ENCODE measurements around the gene PCDHA13. TPM values are rescaled to one million over a fixed set of nuclear protein-coding genes. Genes with fewer than 3 reads are reported as not detected.
"Not testable (repeated sequence)": the region's sequence is repeated elsewhere in the genome, so short reads cannot be mapped to it uniquely, and the experiment has no call there.

The PCDHA13 gene
- polyA plus RNA-seq, 1 donor: not detected

DNA sequence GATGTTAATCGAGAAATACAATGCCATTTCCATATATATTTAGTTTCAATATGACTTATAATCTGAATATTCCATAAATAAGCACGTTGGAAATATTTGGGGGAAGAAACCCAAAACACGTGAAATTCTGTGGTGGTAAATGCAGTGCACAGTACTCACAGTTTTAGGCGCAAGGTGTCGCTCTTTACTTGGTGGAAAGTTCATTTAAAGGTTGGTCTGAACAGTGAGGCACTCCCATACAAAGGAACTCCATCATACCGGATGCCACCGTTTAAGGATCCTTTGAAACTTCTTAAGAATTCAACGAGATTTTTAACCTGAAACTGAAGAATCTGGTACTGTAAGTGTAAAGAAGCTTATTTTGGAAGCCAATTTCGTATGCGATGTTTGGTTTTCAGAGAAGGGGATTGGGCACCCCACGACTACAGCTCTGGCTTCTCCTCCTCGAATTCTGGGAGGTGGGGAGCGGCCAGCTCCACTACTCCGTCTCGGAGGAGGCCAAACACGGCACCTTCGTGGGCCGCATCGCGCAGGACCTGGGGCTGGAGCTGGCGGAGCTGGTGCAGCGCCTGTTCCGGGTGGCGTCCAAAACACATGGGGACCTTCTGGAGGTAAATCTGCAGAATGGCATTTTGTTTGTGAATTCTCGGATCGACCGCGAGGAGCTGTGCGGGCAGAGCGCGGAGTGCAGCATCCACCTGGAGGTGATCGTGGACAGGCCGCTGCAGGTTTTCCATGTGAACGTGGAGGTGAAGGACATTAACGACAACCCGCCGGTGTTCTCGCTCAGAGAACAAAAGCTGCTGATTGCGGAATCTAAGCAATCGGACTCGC lies 13.0 kb upstream of the PCDHA13 start, which contains the start of gene PCDHA11:
Gene PCDHA11 (plus strand): TSS at position 237 of the 834 bp plus-strand sequence. CDS start 147 bp downstream, at position 384.
- DNase-seq: no peak

DNA sequence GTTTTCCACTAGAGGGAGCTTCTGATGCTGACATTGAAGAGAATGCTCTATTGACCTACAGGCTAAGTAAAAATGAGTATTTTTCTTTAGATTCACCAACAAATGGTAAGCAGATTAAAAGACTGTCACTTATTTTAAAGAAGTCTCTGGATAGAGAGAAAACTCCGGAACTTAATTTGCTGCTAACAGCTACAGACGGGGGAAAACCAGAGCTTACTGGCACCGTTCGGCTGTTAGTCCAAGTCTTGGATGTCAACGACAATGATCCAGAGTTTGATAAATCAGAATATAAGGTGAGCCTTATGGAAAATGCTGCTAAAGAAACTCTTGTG lies 12.4 kb upstream of the PCDHA13 start:
- DNase-seq: no peak

DNA sequence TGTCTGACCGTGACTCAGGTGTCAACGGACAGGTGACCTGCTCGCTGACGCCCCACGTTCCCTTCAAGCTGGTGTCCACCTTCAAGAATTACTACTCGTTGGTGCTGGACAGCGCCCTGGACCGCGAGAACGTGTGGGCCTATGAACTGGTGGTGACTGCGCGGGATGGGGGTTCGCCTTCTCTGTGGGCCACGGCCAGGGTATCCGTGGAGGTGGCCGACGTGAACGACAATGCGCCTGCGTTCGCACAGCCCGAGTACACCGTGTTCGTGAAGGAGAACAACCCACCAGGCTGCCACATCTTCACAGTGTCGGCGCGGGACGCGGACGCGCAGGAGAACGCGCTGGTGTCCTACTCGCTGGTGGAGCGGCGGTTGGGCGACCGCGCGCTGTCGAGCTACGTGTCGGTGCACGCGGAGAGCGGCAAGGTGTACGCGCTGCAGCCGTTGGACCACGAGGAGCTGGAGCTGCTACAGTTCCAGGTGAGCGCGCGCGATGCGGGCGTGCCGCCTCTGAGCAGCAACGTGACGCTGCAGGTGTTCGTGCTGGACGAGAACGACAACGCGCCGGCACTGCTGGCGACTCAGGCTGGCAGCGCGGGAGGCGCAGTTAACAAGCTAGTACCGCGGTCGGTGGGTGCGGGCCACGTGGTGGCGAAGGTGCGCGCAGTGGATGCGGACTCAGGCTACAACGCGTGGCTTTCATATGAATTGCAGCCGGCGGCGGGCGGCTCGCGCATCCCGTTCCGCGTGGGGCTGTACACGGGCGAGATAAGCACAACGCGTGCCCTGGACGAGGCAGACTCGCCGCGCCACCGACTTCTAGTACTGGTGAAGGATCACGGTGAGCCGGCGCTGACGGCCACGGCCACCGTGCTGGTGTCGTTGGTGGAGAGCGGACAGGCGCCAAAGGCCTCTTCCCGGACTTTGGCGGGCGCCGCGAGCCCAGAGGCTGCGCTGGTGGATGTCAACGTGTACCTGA lies 11.4 kb upstream of the PCDHA13 start:
- DNase-seq: no peak

DNA sequence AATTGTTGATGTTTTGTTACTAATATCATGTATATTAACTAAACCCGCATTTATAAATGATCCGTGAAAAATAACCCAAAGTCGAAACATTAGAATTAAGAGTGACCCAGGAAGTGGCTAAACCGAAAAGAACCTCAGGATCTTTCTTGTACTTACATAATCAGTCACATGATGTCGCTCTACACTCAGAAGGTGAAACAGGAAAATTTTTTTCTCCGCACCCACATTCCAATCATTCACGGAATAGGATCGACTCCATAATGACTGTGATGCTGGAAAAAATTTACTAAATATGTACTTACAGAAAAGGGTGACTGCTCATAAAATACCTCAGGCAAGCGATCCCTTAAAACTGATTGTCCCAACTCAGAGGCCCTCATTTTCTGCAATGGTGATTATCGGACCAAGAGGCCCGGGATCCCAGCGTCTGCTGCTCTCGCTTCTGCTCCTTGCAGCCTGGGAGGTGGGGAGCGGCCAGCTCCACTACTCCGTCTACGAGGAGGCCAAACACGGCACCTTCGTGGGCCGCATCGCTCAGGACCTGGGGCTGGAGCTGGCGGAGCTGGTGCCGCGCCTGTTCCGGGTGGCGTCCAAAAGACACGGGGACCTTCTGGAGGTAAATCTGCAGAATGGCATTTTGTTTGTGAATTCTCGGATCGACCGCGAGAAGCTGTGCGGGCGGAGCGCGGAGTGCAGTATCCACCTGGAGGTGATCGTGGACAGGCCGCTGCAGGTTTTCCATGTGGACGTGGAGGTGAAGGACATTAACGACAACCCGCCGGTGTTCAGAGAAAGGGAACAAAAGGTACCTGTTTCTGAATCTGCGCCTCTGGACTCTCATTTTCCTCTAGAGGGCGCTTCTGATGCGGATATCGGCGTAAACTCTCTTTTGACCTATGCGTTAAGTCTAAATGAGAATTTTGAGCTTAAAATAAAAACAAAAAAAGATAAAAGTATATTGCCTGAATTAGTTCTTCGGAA lies 6.5 kb upstream of the PCDHA13 start, which contains the start of gene PCDHA12:
Gene PCDHA12 (plus strand): TSS at position 224 of the 981 bp plus-strand sequence. CDS start 165 bp downstream, at position 389.
- DNase-seq: no peak

DNA sequence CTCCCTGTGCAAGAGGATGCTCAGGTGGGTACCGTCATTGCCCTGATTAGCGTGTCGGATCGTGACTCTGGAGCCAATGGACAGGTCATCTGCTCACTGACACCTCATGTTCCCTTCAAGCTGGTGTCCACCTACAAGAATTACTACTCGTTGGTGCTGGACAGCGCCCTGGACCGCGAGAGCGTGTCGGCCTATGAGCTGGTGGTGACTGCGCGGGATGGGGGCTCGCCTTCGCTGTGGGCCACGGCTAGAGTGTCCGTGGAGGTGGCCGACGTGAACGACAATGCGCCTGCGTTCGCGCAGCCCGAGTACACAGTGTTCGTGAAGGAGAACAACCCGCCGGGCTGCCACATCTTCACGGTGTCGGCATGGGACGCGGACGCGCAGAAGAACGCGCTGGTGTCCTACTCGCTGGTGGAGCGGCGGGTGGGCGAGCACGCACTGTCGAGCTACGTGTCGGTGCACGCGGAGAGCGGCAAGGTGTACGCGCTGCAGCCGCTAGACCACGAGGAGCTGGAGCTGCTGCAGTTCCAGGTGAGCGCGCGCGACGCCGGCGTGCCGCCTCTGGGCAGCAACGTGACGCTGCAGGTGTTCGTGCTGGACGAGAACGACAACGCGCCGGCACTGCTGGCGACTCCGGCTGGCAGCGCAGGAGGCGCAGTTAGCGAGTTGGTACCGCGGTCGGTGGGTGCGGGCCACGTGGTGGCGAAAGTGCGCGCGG lies 5.2 kb upstream of the PCDHA13 start:
- not testable (repeated sequence) for DNase-seq

DNA sequence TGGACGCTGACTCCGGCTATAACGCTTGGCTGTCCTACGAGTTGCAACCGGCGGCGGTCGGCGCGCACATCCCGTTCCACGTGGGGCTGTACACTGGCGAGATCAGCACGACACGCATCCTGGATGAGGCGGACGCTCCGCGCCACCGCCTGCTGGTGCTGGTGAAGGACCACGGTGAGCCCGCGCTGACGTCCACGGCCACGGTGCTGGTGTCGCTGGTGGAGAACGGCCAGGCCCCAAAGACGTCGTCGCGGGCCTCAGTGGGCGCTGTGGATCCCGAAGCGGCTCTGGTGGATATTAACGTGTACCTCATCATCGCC lies 4.7 kb upstream of the PCDHA13 start:
- DNase-seq: no peak

DNA sequence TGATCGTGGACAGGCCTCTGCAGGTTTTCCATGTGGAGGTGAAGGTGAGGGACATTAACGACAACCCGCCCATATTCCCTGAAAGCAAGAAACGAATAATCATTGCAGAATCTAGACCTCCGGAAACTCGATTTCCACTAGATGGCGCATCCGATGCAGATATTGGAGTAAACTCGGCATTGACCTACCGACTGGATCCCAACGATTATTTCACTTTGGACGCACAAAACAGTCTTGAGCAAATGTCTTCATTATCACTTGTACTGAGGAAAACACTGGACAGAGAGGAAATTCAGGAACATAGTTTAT lies 621 bp downstream of the PCDHA13 start:
- no peak for DNase-seq

DNA sequence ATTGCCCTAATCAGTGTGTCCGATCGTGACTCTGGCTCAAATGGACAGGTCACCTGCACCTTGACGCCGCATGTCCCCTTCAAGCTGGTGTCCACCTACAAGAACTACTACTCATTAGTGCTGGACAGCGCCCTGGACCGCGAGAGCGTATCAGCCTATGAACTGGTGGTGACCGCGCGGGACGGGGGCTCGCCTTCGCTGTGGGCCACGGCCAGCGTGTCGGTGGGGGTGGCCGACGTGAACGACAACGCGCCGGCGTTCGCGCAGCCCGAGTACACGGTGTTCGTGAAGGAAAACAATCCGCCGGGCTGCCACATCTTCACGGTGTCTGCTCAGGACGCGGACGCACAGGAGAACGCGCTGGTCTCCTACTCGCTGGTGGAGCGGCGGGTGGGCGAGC lies 1.4 kb downstream of the PCDHA13 start:
- DNase-seq: no peak

DNA sequence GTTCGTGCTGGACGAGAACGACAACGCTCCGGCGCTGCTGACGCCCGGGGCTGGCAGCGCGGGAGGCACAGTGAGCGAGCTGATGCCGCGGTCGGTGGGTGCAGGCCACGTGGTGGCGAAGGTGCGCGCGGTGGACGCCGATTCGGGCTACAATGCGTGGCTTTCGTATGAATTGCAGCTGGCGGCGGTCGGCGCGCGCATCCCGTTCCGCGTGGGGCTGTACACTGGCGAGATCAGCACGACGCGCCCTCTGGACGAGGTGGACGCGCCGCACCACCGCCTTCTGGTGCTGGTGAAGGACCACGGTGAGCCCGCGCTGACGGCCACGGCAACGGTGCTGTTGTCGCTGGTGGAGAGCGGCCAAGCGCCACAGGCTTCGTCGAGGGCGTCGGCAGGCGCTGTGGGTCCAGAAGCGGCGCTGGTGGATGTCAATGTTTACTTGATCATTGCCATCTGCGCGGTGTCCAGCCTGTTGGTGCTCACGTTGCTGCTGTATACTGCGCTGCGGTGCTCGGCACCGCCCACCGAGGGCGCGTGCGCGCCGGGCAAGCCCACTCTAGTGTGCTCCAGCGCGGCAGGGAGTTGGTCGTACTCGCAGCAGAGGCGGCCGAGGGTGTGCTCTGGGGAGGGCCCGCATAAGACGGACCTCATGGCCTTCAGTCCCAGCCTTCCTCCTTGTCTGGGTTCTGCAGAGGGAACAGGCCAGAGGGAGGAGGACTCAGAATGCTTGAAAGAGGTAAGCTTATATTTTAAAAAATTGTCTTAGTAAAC lies 2.2 kb downstream of the PCDHA13 start:
- DNase-seq: no peak

DNA sequence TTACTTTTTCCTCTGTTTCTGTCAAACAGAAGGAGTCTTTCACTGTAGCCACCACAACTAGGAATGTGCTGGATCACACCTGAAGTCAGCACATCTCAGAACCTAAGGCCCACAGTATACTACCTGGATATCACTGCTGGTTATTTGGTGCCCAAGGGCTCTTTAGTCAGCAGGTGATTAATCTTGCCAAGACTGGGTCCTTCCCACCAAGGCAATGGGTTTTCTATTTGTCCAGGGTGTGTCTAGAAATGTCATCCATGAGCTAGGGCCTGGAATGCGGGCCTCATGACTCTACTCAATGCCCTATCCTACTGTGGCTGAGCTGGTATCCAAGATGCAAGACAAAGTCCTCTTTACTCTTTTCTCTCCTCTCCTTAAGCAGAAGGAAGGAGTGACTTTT lies 34.4 kb downstream of the PCDHA13 start:
- no peak for DNase-seq

DNA sequence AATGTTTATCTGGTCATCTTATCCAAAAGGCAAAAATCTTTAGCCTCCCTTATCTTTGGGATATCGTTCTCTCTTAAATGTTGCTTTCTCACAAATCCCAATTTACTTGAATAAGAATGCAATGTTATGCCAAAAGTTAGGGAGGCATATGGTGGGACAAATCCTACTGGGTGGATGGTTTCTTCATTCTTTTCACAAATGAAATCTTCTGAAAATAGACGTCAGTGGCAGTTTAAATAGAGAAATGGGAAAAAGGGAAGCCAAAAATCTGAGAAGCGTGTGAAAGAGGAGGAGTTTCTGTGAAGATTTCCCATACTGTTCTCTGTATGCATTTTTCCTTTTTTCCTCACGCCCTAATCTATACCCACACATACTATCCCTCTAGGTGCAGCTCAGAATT lies 41.7 kb downstream of the PCDHA13 start:
- no peak for DNase-seq

DNA sequence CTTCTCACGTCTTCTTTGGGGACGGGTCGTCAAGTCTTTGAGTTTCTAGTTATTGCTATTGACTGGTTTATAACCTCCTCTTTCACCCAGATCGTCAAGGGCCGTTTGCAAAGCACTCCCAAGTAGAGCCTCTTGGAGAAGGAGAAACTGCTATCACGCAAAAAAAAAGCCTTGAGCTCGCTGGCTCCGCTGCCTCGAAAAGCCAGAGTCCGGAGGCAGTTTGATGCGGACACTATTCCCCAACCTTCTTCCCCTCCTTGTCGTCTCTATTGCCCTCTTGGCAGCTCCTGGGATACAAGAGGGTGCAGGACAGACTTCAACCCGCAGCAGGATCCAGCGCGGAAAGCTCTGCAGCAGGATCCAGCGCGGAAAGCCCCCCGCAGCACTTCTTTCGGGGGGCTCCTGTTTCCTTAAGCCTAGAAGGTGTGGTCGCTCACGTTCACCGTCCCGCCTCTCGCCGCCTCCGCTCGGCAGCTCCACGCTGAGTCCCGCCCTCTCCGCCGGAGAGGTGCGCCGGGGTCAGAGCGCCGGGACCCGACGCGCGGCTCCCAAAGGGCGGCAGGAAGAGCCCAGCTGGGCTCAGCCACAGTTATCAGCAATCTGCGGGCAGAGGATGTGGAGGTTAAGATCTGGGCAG lies 44.0 kb downstream of the PCDHA13 start, which contains the start of gene PCDHAC1:
Gene PCDHAC1 (plus strand): TSS at position 494 of the 637 bp plus-strand sequence. CDS start 594 bp downstream, outside the sequence.
- DNase-seq: no peak

DNA sequence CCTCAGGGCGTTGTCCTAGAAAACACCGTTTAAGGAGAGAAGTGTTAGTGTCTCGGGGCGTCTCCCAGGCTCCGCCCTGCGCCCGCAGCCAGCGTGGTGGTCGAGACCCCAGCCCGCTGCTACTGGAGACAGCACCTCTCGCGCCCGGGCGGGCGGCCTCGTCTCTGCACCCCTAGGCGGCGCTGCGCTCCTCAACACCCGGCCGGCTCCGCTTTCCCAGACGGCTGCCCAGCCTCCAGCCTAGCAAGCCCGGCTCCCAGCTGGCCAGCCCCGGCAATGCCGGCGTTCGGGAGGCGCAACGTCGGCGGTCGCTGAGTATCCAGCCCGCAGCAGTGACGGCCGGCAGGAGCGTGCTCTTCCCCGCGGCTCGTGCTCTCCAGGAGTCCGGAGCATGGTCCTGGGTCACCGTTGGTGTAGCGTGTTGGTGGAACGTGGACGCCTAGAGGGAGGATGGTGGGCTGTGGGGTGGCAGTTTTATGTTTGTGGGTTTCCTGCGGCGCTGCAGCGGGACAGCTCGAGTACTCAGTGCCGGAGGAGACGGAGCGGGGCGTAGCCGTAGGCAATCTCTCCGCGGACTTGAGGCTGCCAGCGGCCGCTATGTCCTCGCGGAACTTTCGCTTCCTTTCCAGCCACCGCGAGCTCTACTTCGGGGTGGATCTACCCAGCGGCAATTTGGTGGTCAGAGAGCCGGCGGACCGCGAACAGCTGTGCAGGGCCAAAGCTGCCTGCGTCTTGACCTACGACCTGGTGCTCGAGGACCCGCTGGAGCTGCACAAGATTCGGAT lies 44.7 kb downstream of the PCDHA13 start:
- peak; percentile 64 for DNase-seq

DNA sequence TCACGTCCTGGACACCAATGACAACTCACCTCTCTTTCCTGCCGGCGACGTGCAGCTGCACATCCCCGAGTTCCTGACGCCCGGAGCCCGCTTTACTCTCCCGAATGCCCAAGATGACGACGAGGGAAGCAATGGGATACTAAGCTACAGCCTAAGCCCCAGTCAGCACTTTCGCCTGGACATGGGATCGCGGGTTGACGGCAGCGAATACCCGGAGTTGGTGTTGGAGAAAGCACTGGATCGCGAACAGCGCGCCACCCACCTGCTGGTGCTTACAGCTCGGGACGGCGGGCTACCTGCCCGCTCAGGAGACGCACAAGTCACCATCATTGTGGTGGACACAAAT lies 45.3 kb downstream of the PCDHA13 start:
- no peak for DNase-seq

Other genes with a start within 250 kb of the PCDHA13 start
- gene CD14, start 248.9 kb upstream of the PCDHA13 start, polyA plus RNA-seq (ENCODE audit: insufficient read length): 5.6 TPM
- 19.8 TPM for gene TMCO6, start 242.7 kb upstream of the PCDHA13 start, polyA plus RNA-seq (ENCODE audit: insufficient read length)
- gene NDUFA2, start 234.5 kb upstream of the PCDHA13 start, polyA plus RNA-seq (ENCODE audit: insufficient read length): 69.0 TPM
- 170 TPM for gene IK, start 234.3 kb upstream of the PCDHA13 start, polyA plus RNA-seq (ENCODE audit: insufficient read length)
- 19.6 TPM for gene WDR55, start 217.2 kb upstream of the PCDHA13 start, polyA plus RNA-seq (ENCODE audit: insufficient read length)
- gene DND1, start 208.5 kb upstream of the PCDHA13 start, polyA plus RNA-seq (ENCODE audit: insufficient read length): 0.35 TPM
- 83.4 TPM for gene HARS1, start 190.8 kb upstream of the PCDHA13 start, polyA plus RNA-seq (ENCODE audit: insufficient read length)
- gene HARS2, start 190.7 kb upstream of the PCDHA13 start, polyA plus RNA-seq (ENCODE audit: insufficient read length): 61.0 TPM
- 124 TPM for gene ZMAT2, start 181.7 kb upstream of the PCDHA13 start, polyA plus RNA-seq (ENCODE audit: insufficient read length)
- gene PCDHA1, start 96.0 kb upstream of the PCDHA13 start, polyA plus RNA-seq (ENCODE audit: insufficient read length): not detected
- gene PCDHA2, start 87.3 kb upstream of the PCDHA13 start, polyA plus RNA-seq (ENCODE audit: insufficient read length): 0.20 TPM
- 0.47 TPM for gene PCDHA3, start 81.1 kb upstream of the PCDHA13 start, polyA plus RNA-seq (ENCODE audit: insufficient read length)
- gene PCDHA4, start 75.1 kb upstream of the PCDHA13 start, polyA plus RNA-seq (ENCODE audit: insufficient read length): 1.00 TPM
- gene PCDHA5, start 60.5 kb upstream of the PCDHA13 start, polyA plus RNA-seq (ENCODE audit: insufficient read length): 0.18 TPM
- 0.38 TPM for gene PCDHA6, start 54.2 kb upstream of the PCDHA13 start, polyA plus RNA-seq (ENCODE audit: insufficient read length)
- 0.35 TPM for gene PCDHA7, start 47.9 kb upstream of the PCDHA13 start, polyA plus RNA-seq (ENCODE audit: insufficient read length)
- 0.17 TPM for gene PCDHA8, start 40.9 kb upstream of the PCDHA13 start, polyA plus RNA-seq (ENCODE audit: insufficient read length)
- gene PCDHA9, start 33.7 kb upstream of the PCDHA13 start, polyA plus RNA-seq (ENCODE audit: insufficient read length): 0.03 TPM
- 0.62 TPM for gene PCDHA10, start 26.2 kb upstream of the PCDHA13 start, polyA plus RNA-seq (ENCODE audit: insufficient read length)
- gene PCDHA11, start 13.2 kb upstream of the PCDHA13 start, polyA plus RNA-seq (ENCODE audit: insufficient read length): 0.52 TPM
- gene PCDHA12, start 6.8 kb upstream of the PCDHA13 start, polyA plus RNA-seq (ENCODE audit: insufficient read length): 0.23 TPM
- gene PCDHAC1, start 44.2 kb downstream of the PCDHA13 start, polyA plus RNA-seq (ENCODE audit: insufficient read length): 0.13 TPM
- 0.93 TPM for gene PCDHAC2, start 84.4 kb downstream of the PCDHA13 start, polyA plus RNA-seq (ENCODE audit: insufficient read length)
- 0.13 TPM for gene PCDHB1, start 169.2 kb downstream of the PCDHA13 start, polyA plus RNA-seq (ENCODE audit: insufficient read length)
- gene PCDHB2, start 212.5 kb downstream of the PCDHA13 start, polyA plus RNA-seq (ENCODE audit: insufficient read length): 6.6 TPM
- gene PCDHB3, start 218.3 kb downstream of the PCDHA13 start, polyA plus RNA-seq (ENCODE audit: insufficient read length): 2.3 TPM
- gene PCDHB4, start 239.7 kb downstream of the PCDHA13 start, polyA plus RNA-seq (ENCODE audit: insufficient read length): 1.9 TPM